Measurements from ENCODE around the gene DQX1. TPM values are rescaled to one million over a fixed set of nuclear protein-coding genes. Genes with fewer than 3 reads are reported as not detected.
"Not testable (repeated sequence)": the region's sequence is repeated elsewhere in the genome, so short reads cannot be mapped to it uniquely, and the experiment has no call there.

DQX1 gene
- 0.18 TPM for polyA plus RNA-seq (2013, experiment 1 of 2; ENCODE audit: insufficient read length)
- 0.73 TPM for polyA plus RNA-seq (2013, experiment 2 of 2; ENCODE audit: insufficient read length)

- peak; percentile 29 for DNase-seq
Measured at GRCh38 chr2:74525717-74526648, at the start of gene DQX1. Gene DQX1 (minus strand): TSS chr2:74526231. CDS start chr2:74525729, 502 bp downstream.

- no peak for DNase-seq
Measured at GRCh38 chr2:74575320-74575719, 49.3 kb upstream of the DQX1 start.

- DNase-seq = peak; percentile 75
Measured at GRCh38 chr2:74573747-74574562, 47.9 kb upstream of the DQX1 start.

GRCh38 chr2:74572178-74572925, 46.3 kb upstream of the DQX1 start:
- no peak for DNase-seq

- DNase-seq = no peak
Measured at GRCh38 chr2:74571058-74571457, 45.0 kb upstream of the DQX1 start.

GRCh38 chr2:74569686-74570085, 43.7 kb upstream of the DQX1 start:
- DNase-seq = no peak

- DNase-seq = peak; percentile 86
Measured at GRCh38 chr2:74567881-74568280, 41.9 kb upstream of the DQX1 start.

- peak; percentile 98 for DNase-seq
Measured at GRCh38 chr2:74566754-74567085, 40.7 kb upstream of the DQX1 start.

- no peak for DNase-seq
Measured at GRCh38 chr2:74566076-74566753, 40.2 kb upstream of the DQX1 start.

GRCh38 chr2:74564222-74564621, 38.2 kb upstream of the DQX1 start:
- peak; percentile 57 for DNase-seq

GRCh38 chr2:74562126-74562775, 36.2 kb upstream of the DQX1 start:
- no peak for DNase-seq

GRCh38 chr2:74561022-74561421, 35.0 kb upstream of the DQX1 start:
- not testable (repeated sequence) for DNase-seq

- no peak for DNase-seq
Measured at GRCh38 chr2:74560591-74560990, 34.6 kb upstream of the DQX1 start.

- DNase-seq = no peak
Measured at GRCh38 chr2:74559912-74560311, 33.9 kb upstream of the DQX1 start.

- no peak for DNase-seq
Measured at GRCh38 chr2:74558284-74559230, 32.5 kb upstream of the DQX1 start.

- no peak for DNase-seq
Measured at GRCh38 chr2:74556831-74557370, 30.9 kb upstream of the DQX1 start.

GRCh38 chr2:74556159-74556558, 30.1 kb upstream of the DQX1 start:
- DNase-seq = no peak

- no peak for DNase-seq
Measured at GRCh38 chr2:74555610-74556103, 29.6 kb upstream of the DQX1 start.

- DNase-seq = no peak
Measured at GRCh38 chr2:74554820-74555531, 28.9 kb upstream of the DQX1 start.
